Stimulated activated CD8-positive, alpha-beta memory T cell treated with anti-CD3 and anti-CD28 coated beads, Interleukin-2, amount 100 ng/mL, for 48 hours (primary cell): Measurements from ENCODE around the gene DAG1.

Experiments used
- DNase-seq, 2 donors: peaks; one replicate each; pipeline ENCODE4 v3.0.0-alpha.2; 2020; ENCODE audit warnings: low read depth in 2 of 2

DAG1 gene

DNA sequence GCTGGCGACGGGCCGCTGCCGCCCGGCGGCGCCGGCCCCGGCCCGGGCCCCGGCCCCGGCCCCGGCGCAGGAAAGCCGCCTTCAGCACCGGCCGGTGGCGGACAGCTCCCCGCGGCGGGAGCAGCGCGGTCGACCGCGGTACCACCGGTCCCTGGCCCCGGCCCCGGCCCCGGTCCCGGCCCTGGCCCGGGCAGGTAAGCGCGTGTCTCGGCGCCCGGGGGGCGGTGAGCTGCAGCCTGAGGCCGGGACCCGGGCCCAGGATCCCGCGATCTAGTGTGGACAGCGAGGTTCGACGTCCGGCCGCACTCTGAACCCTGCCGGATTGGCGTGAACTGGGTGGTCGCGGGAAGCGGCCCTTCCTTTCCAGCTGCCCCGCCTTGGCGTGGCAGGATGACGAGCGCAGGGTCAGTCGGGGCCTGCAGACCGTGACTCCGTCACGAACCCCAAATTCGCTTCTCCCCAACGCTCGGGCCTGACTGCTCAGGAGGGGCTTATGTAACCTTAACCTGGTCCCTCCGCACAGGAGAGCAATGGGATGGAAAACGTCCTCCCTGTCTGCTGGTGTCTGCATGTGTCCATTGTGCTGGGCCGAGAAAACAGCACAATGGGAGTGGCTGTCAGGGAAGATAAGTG, 84.7 kb downstream of the DAG1 start:
- DNase-seq = no peak

DNA sequence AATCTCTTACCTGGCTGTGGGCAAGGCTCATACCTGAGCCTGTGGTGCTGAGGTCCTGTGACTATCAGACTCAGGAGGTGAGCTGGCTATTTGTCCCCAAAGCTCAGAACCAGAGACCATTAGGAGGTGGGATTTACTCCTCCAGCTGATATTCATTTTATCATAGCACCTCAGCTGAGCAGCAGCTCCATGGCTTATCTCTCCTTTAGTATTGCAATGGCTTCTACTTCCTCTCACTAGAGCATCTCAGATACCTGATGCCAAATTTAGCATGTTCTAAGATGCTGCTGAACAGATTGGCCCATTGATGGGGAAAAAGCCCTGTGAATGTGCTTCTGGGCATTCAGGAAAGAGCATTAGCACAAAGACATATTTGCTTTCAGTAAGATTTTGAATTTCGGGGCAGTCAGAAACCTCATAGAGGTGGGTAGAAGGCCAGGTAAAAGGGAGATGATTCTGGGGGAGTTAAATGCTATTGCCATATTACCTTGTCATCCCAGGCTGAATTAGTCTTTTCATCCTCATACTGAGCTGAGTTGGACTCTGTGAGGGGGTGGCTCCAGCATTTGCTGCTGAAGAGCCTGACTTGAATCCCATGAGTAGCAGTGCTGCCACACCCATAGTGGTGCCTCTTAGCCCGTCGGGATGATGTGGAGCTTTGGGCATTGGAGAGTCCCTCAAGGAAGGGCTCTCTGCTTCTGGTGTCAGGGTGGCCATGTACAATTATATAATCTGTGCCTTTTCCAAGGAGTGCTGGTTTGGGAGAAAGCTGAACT, 86.6 kb downstream of the DAG1 start:
- DNase-seq = no peak

DNA sequence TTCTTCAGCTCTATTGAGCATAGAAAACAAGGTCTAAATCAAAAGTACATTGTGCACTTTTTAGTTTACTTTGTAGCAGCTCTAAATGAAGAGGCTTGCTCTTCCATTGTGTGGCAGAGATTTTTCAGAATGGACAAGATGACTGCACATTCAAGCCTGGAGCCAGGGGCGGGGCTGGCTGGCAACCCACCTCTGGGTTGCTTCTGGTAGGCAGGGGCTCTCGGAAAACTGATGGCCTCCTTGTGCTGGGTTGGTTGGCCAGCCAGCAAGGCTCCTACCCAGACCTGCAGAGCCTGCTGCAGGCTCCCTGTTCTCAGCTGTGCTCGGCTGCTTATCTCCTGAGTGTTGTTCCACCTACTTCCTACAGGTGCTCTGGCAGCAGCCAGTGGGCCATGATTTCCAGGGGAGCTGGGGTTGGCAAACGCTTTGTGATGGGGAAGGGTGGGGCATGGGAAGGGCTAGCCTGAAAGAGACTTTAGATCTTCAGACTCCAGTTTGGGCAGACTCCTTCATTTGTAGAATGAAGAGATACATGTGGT, 93.0 kb downstream of the DAG1 start:
- DNase-seq = no peak

DNA sequence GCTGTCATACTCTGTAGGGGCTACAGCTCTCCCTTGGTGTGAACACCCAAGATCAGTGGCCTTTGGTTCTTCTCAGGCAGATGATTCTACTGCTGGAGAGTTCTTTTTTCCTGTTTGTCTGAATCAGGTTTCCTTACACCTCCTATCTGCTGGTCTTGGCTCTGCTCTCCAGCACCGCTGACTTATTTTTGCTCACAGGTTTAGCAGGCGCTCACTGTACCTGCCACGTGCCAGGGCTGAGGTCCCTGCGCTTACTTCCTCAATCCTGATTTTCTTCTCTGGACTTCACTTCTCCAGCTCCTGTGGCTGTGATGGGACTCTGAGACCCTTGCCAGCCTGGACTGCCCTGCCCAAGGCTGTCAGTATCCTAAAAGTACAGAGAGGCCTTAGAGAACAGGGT, 93.7 kb downstream of the DAG1 start:
- DNase-seq = no peak

DNA sequence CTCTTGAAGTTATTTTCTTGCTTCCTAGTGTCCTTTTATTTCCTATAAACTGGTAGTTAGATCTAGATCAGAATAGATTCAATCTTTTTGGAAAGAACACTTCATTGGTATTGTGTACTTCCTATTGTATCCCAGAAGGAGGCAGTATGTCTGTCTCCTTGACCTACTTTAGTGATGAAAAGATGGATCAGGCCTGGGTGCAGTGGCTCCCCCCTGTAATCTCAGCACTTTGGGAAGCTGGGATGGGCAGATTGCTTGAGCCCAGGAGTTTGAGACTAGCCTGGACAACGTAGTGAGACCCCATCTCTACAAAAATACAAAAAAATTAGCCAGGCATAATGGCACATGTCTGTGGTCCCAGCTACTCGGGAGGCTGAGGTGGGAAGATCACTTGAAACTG, 96.2 kb downstream of the DAG1 start:
- no peak for DNase-seq

DNA sequence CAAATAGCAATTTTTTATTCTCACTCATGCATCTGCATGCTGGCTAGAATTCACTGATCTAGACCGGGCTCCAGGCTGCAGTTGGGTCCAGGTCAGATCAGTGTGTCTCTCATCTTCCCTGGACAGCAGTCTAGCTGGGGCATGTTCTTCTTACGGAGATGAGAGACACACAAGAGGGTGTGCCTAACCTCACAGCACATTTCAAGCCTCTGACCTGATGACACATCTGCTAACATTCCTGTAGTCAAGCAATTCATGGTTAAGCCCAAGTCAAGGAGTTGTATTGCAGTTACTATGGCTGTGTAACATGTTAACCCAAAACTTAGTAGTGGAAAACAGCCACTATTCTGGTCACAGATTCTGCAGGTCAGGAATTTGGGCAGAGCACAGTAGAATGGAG, 97.3 kb downstream of the DAG1 start:
- DNase-seq = no peak

DNA sequence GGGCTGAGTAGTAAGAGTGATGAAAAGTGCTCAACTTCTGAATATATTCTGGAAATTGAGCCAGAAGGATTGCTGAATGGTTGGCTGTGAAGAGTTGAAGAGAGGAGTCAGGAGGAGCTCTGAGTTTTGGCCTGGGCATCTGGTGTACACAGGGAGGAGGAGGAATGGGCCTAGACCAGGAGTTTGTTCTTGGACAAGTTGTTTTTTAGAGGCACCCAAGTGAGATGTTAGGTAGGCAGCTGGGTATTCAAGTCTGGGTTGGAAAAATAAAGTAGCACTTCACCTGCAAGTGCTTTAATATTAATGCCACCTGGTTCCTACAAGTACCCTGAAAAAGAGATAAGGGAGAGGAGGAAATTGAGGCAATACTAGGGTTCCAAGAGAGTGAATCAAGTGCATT, 98.9 kb downstream of the DAG1 start:
- DNase-seq = no peak

DNA sequence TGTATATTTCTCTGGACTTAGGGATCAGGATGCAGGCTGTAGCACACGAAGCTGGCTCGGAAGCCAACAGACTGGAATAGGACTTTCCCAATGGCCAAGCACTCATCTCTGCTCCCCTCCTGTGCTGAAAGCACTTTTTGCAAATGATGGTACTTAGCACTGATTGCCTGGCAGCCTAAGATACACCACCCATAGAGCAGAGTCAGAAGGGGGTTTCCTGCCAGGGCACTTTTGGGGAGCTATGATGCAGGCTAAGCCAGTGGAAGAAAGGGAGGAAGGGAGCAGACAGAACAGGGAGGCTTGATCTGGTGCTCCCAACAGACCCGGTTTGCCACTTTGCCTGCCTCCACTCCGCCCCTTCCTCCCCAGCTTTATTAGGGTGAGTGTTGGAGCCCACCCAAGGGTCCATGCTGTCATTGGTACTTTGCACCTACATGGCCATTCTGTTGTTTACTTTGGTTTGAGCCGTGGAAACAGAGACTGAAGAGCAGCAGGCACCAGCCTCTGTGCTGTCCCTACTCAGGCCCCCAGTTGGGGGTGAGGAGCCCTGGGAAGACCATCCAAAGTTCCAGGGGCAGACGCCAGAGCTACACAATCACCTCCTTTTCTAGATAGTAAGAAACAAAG, 100.1 kb downstream of the DAG1 start:
- no peak for DNase-seq

DNA sequence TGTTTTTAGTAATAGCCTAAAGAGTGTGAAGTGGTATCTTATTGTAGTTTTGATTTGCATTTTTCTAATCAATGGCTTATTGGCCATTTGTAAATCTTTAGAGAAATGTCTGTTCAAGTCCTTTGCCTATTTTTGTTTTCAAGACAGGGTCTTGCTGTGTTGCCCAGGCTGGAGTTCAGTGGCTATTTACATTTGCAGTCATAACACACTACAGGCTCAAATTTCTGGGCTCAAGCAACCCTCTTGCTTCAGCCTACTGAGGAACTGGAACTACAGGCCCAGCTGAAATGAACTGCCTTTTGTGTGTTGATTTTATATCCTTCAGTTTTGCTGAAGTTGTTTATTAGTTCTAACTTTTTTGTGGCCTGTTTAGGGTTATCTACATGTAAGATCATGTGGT, 112.1 kb downstream of the DAG1 start:
- no peak for DNase-seq
